Suppressor macrophage (primary cell): ENCODE measurements around the gene HEXD.

Experiments used
- DNase-seq, 4 experiments: peaks; one replicate each; pipeline ENCODE4 v3.0.0-alpha.2; 2020 to 2022

Gene HEXD

DNA sequence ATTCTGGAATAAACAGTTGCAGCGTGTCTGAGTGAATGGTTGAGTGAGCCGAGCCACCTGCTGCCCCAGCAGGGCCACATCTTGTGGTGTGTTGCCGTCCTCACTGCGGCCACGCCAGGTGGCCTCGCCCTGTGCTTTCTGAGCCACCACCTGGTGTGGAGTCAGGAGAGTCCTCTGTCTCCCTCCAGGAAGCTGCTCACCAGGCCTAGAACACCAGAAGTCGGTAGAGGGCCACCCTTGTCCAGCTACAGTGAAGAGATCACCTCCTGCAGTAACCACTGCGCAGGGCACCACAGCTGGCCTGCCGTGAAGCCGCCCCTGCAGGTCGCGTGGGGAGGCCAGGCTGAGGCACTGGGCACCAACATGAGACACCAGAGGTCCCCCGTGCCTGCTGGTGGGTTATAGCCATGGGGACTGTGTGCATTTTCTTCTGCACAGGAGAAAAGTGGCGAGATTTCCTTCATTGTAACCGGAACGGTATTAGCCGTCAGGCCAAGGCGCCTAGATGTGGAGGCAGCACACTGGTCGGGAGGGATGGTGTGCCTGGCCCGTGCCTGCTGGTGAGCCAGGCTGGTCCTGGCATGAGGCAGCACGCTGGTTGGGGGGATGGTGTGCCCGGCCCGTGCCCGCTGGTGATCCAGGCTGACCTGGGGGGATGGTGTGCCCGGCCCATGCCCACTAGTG is 72.5 kb downstream of the HEXD start:
- DNase-seq: no peak

DNA sequence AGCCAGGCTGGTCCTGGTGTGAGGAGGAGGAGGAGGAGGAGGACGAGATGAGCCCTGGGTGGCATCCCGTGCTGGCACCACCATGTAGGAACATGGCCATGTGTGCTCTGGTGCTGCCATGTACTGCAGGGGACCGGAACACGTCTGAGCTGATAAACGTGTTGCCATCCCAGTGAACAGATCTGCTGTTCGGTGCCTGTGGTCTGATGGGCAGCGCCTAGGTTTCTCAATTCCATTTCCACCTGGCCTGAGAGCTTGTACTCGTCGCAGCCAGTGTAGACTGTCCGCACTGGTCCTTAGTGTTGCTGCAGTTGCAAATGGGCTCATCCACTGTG is 73.0 kb downstream of the HEXD start:
- DNase-seq: no peak

DNA sequence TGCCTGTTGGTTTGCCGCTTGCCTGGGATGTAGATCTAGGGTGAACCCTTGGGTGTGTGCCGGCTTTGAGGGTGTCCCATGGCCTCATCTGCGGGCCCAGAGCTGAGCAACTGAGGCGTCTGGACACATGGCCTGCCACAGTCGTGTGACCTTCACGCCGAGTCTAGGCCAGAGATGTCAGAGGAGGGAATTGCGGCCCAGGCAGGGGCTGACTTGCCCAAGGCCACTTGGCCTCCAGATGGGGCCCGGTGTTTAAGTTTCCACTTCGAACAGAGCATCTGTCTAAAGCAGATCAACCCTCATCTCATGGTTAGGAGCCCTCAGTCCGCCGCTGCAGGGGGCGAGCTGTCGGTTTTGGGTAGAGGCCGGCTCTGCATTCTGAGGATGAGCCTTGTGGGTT is 73.4 kb downstream of the HEXD start:
- no peak for DNase-seq
